GM19438 (cell line): ENCODE measurements around the gene EFHC2.
"Not testable (repeated sequence)": the region's sequence is repeated elsewhere in the genome, so short reads cannot be mapped to it uniquely, and the experiment has no call there.

Experiments
- ATAC-seq: cut with Tn5 transposase; IDR thresholded peaks from one replicate; pipeline ENCODE4 v1.9.1; 2021; ENCODE audit warnings: low read depth; ENCODE audit not compliant: unreplicated experiment

EFHC2 gene

DNA sequence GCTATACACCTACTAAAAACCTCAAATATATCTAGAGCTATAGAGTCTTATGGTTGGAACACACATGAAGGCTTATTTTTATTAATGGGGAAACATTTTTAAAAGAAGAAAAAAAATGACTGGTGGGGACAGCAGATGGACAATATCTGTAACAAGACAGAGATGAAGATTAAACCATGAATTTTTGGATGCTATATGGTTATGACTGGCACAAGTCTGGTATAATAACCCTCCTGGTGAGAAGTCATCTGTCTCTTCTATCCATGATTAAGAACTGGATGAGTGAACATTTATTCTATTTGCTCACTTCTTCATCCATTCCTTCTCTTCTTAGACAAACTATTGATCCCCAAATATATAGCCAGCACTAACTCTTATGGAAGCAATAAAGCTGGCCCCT is 104.4 kb downstream of the EFHC2 start:
- no peak for ATAC-seq

DNA sequence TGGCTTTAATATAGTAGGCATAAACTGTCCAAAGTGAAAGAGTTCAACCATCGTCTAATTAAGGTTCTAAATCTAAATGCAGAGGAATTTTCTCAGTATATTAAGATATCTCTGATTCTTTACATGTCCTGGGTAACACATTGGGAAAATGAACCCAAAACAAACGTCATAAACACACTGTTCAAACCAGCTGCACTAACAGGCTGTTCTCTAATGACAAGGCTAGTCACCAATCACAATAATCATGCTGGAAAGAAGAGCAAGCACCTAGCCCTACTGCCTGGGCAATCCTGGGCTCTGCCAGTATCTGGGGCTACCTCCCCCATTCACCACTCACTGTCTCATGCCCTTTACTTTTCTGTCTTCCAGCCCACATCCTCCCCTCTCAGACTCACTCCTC is 107.9 kb downstream of the EFHC2 start:
- no peak for ATAC-seq

DNA sequence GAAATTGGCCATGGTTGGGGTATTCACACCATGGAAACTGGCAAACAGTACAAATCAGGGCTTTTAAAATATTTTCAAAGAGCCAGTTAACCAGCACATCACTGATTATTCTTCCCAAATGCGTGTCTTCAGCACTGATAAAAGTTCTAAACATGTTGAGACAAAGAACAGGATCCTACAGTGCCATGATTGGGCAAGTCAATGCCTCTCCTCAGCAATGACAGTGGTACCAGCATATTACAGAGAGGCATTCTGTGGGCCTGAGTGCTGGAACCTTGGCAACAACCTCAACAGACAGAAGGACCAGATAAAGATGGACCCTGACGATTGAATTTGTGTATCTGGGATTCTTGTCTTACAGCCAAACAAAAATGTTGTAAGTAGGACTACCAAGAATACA is 108.9 kb downstream of the EFHC2 start:
- ATAC-seq = no peak

- ATAC-seq = no peak
These were observed 109.4 kb downstream of the EFHC2 start for GRCh38 chrX:44234116-44234515.

GRCh38 chrX:44232081-44232480 is 111.4 kb downstream of the EFHC2 start:
- ATAC-seq = no peak

DNA sequence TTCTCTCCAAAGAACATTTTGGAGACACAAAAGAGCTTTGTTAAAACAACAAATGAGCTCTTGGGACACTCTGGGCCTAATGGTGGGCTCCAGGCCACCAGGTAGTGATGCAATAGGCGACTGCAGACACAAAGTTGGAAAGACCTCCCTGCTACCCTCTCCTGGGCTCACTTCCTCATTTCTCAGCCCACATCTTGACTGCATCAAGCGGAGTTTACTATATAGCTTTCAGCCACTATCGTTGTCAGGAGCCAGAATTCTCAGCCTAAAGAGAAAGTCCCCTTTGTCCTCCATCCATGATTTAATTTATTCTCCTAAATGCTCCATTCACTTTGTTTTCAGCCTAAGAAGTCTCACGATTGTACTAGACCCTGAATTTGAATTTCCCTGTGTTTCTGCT is 114.9 kb downstream of the EFHC2 start:
- ATAC-seq = no peak

GRCh38 chrX:44227991-44228390 is 115.5 kb downstream of the EFHC2 start:
- ATAC-seq = no peak

GRCh38 chrX:44225667-44226066 is 117.8 kb downstream of the EFHC2 start:
- no peak for ATAC-seq

GRCh38 chrX:44224760-44225159 is 118.7 kb downstream of the EFHC2 start:
- no peak for ATAC-seq

- ATAC-seq = no peak
These were observed 120.3 kb downstream of the EFHC2 start for GRCh38 chrX:44223150-44223549.

GRCh38 chrX:44218465-44218864 is 125.0 kb downstream of the EFHC2 start:
- ATAC-seq = no peak

- no peak for ATAC-seq
These were observed 127.3 kb downstream of the EFHC2 start for GRCh38 chrX:44216171-44216570.

GRCh38 chrX:44203791-44204190 is 139.7 kb downstream of the EFHC2 start:
- ATAC-seq = no peak

GRCh38 chrX:44202596-44202995 is 140.9 kb downstream of the EFHC2 start:
- no peak for ATAC-seq

- no peak for ATAC-seq
These were observed 154.4 kb downstream of the EFHC2 start for GRCh38 chrX:44189116-44189515.

- ATAC-seq = not testable (repeated sequence)
These were observed 155.6 kb downstream of the EFHC2 start for GRCh38 chrX:44187915-44188314.

- no peak for ATAC-seq
These were observed 160.1 kb downstream of the EFHC2 start for GRCh38 chrX:44183329-44183728.

GRCh38 chrX:44178274-44179053 is 165.0 kb downstream of the EFHC2 start:
- no peak for ATAC-seq

GRCh38 chrX:44175455-44175854 is 168.0 kb downstream of the EFHC2 start:
- no peak for ATAC-seq

DNA sequence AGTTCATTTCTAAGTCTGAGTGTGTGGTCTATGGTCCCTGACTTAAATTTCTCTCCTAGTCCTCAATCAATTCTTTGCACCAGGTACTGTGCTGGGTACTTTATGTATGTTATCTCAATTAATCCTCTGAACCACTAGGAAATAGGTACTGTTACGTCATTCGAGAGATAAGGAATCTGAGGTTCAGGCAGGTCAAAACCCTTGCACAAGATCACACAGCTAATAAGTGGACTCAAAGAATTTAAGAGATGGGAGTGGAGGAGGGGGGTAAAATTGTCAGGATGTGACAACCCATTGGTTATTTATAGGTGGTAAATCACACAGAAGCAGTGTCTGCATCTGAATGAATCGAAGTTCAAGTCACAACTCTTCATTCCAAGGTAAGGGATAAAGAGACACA is 169.4 kb downstream of the EFHC2 start:
- no peak for ATAC-seq

DNA sequence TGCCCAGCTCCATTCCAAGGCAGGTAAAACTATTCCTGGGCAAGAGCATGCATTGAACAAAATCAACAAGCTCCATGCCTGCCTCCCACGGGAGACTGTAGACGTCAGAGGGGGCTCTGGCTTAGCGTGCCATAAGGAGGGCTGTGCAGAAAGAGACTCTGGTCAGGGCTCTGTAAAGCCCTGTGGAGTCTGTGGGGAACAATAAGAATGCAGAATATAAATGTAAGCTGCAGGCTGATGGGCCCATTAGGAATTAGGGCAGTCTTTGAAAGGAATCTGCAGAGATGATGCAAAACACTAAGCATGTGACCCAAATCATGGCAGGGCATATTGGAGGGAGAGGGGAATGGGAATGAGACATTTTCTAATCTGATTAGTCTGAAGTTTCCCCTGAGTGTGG is 170.3 kb downstream of the EFHC2 start:
- ATAC-seq = no peak

DNA sequence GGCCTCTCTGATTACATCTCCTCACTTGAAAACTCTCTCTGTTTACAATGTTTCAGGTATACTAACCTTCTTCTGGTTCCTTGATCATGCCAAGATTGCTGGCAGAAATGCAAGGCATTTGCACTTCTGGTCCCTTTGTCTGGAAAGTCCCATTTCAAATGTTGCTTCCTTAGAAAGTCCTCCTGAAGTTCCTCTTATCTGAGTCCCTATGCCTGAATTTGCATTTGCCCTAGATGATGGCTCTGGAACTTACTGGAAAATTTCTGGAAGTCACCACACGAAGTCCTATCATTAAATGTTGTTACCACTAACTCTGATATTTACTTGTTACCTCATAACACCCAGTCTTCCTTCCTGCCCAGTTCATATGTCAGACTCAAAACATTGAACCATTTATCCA is 176.4 kb downstream of the EFHC2 start:
- ATAC-seq = no peak

GRCh38 chrX:44162964-44163475 is 180.5 kb downstream of the EFHC2 start:
- ATAC-seq = no peak
